GM21367 (cell line): Measurements from ENCODE around the gene FUT8.
A peak's percentile ranks its signal among the peaks of the same experiment; 100 is the strongest.
"Not testable (repeated sequence)": the region's sequence is repeated elsewhere in the genome, so short reads cannot be mapped to it uniquely, and the experiment has no call there.

Source experiments
- ATAC-seq: cut with Tn5 transposase; IDR thresholded peaks from one replicate; pipeline ENCODE4 v1.9.1; 2021; ENCODE audit not compliant: unreplicated experiment

Gene FUT8

DNA sequence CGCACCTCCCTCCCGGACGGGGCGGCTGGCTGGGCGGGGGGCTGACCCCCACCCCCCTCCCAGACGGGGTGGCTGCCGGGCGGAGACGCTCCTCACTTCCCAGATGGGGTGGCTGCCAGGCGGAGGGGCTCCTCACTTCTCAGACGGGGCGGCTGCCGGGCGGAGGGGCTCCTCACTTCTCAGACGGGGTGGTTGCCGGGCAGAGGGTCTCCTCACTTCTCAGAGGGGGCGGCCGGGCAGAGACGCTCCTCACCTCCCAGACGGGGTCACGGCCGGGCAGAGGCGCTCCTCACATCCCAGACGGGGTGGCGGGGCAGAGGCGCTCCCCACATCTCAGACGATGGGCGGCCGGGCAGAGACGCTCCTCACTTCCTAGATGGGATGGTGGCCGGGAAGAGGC lies 280.0 kb downstream of the FUT8 start:
- not testable (repeated sequence) for ATAC-seq

DNA sequence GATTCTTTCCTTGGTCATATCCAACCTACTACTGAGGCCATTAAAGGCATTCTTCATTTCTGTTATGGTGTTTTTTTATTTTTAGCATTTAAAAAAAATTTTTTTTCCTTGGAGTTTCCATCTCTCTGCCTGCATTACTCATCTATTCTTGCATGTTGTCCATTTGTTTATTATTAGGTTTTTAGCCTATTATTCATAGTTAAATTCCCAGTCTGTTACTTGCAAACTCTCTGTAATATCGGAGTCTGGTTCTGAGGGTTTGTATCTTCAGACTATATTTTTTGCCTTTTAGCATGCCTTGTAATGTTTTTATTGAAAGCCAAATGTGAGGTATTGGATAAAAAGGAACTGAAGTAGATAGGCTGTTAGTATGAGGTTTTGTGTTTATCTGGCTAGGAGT lies 284.3 kb downstream of the FUT8 start:
- no peak for ATAC-seq

GRCh38 chr14:65703521-65703920 lies 291.0 kb downstream of the FUT8 start:
- no peak for ATAC-seq

DNA sequence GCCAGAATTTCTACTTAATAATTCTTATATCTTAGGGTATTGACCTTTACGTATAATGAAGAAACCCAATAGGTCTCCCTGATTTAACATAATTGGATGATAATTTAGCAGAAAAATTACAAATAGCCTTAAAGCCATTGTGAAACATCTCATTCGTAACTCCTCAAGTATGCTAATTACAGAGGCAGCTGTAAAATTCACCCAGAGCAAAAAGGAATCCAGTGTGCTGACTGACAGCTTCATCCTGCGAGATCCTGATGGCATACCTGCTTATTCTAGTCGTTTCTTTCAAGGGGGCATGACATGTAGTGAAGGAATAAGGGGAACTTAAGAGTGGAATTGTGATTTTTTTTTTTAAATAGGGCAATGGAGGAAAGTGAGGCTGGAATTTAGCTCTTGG lies 291.5 kb downstream of the FUT8 start:
- no peak for ATAC-seq

DNA sequence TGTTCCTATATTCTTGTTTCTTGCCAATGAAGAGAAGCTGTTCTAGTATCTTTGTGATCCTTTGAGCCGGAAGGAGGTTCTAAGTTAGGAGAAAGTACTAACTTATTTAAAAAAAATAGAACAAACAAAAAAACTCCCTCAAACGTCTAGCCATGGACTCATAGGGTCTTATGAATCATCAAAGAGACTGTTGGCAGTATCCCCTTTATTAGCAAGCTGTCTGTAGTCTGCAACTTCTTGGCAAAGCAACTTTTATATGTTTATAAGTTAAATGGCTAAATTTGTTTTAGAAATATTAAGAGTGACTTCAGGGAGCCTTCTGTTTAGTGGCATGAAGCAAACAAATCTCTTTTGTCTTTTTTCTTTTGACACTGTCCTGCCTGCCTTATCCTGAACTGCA lies 291.9 kb downstream of the FUT8 start:
- ATAC-seq: no peak

GRCh38 chr14:65704850-65705249 lies 292.3 kb downstream of the FUT8 start:
- no peak for ATAC-seq

DNA sequence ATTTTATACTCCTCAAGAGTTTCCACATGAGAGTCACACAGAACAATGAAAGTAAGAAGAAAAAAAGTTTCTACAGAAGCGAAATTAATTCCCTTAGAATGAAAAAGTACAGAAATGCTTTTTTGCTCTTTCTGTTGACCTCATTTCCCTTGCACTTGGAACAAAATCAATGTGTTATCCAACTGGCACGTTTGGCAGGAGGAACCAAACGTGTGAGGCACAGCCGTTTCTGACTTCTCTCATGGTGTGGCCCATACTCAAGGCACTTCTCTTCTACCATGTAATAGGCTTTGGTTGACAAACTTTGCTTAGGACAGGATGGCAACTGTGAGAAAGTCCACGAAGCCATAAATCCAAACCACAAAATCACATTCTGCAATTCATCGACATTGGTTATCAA lies 297.0 kb downstream of the FUT8 start:
- ATAC-seq: no peak

DNA sequence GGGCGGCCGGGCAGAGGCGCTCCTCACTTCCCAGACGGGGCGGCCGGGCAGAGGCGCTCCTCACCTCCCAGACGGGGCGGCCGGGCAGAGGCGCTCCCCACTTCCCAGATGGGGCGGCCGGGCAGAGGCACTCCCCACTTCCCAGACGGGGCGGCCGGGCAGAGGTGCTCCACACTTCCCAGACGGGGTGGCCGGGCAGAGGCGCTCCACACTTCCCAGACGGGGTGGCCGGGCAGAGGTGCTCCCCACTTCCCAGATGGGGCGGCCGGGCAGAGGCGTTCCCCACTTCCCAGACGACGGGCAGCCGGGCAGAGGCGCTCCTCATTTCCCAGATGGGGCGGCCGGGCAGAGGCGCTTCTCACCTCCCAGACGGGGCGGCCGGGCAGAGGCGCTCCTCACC lies 304.3 kb downstream of the FUT8 start:
- not testable (repeated sequence) for ATAC-seq

GRCh38 chr14:65717384-65717915 lies 304.9 kb downstream of the FUT8 start:
- ATAC-seq: not testable (repeated sequence)

GRCh38 chr14:65718629-65719028 lies 306.1 kb downstream of the FUT8 start:
- no peak for ATAC-seq

- ATAC-seq: no peak
Measured at GRCh38 chr14:65720171-65720570, 307.6 kb downstream of the FUT8 start.

DNA sequence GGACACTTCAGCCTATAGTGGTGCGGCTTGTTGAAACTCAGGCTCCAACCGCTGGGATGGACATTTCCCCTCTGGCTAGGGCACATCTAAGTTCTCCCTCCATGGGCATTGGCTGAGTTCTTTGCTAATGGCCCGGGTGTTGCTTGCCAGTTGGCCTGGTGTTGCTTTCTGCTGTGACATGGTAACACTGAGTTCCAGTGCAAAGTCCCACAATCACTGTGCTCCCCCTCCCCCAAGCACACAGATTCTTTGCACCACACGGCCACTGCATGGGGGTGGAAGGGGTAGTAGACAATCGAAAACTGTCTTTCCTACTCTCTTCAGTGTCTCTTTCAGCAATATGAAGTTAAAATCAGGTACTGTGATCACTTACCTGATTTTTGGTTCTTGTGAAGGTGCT lies 308.2 kb downstream of the FUT8 start:
- ATAC-seq: no peak

- ATAC-seq: no peak
Measured at GRCh38 chr14:65723348-65723747, 310.8 kb downstream of the FUT8 start.

- ATAC-seq: no peak
Measured at GRCh38 chr14:65728604-65729003, 316.1 kb downstream of the FUT8 start.

DNA sequence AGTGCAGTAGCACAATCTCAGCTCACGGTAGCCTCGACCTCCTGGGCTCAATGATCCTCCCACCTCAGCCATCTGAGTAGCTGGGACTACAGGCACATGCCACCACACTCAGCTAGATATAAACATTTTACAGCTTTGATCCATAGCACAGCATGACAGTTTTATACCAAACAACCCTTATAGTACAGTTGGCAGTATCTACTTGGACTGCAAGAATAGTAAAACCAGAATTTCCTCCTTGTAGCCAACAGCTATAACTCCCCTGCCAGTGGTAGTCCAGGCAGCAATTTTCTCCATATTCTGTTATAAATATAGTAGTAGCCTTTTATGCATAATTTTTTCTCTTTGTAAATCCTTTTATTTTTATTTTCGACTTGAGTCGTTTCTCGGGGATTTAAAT lies 317.0 kb downstream of the FUT8 start:
- ATAC-seq: no peak

GRCh38 chr14:65731933-65732506 lies 319.5 kb downstream of the FUT8 start:
- ATAC-seq: peak; percentile 92

- ATAC-seq: no peak
Measured at GRCh38 chr14:65738339-65738738, 325.8 kb downstream of the FUT8 start.

DNA sequence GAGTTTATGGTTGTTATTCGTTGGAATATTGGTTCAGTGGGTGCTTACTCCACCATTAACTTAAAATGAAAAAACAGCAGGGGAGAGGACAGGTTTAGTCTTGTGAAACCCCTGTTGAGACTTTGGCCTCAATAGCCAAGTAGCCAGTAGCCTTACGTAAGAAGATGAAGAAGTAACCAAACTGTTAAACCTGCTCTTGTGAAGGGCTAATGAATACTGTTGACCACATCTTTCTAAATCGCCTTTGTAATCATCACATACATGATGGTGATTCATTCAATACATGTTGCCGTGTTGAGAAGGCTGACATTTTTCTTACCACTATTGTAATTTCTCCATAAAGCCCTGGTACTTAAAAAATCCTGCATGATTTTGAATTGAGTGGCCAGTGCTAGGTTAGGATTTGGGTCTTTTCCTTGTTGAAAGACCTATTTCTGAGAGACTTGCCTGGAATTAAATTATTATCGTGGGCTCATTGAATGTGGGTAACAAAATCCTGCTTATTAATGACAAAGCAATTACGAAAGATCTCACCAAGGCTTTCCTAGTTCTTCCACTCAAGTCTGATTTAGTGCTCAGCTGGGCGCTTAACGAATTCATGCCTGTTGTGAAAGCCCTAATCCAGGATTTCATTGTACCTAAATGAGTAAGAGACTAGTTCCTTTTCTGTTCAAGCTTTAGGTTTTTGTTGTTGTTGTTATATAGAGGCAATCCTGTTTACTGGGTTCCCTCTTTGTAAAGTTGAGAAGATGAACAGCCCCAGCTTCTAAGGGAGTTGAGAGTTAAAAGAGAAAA lies 333.1 kb downstream of the FUT8 start:
- ATAC-seq: no peak

DNA sequence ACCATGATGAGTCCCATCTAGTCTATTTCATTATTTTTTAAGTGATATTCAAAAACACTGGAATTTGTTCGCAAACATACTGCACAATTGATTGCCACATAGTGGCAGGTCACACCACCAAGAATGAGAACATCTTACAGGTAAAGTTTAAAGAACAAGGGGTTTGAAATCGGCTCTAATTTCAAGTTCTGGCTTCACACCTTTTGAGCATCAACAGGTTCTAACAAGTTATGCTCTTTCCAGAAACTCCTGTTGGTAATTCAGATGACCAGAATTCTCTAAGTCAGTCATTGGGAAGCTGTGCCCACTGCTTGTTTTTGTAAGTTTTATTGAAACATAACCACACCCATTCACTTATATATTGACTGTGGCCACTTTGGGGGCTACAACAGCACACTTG lies 336.3 kb downstream of the FUT8 start:
- no peak for ATAC-seq

GRCh38 chr14:65749287-65749686 lies 336.8 kb downstream of the FUT8 start:
- ATAC-seq: no peak

- ATAC-seq: no peak
Measured at GRCh38 chr14:65750906-65751305, 338.4 kb downstream of the FUT8 start.

GRCh38 chr14:65751510-65751909 lies 339.0 kb downstream of the FUT8 start:
- no peak for ATAC-seq

GRCh38 chr14:65753061-65753460 lies 340.5 kb downstream of the FUT8 start:
- ATAC-seq: no peak
